HK-2 (cell line): ENCODE results near the gene MBNL3.
"Not testable (repeated sequence)": the region's sequence is repeated elsewhere in the genome, so short reads cannot be mapped to it uniquely, and the experiment has no call there.

Experiments used
- DNase-seq: peaks from one replicate; pipeline ENCODE4 v3.0.0-alpha.2; 2018; ENCODE audit not compliant: unreplicated experiment

MBNL3 gene

GRCh38 chrX:132373610-132374009 lies 115.2 kb downstream of the MBNL3 start:
- DNase-seq: no peak

GRCh38 chrX:132369617-132370326 lies 119.1 kb downstream of the MBNL3 start:
- DNase-seq: no peak

- no peak for DNase-seq
These were observed 120.9 kb downstream of the MBNL3 start for GRCh38 chrX:132367984-132368383.

- DNase-seq: no peak
These were observed 121.5 kb downstream of the MBNL3 start for GRCh38 chrX:132367314-132367713.

- DNase-seq: no peak
These were observed 123.3 kb downstream of the MBNL3 start for GRCh38 chrX:132365490-132365889.

GRCh38 chrX:132364313-132364712 lies 124.5 kb downstream of the MBNL3 start:
- DNase-seq: no peak

- no peak for DNase-seq
These were observed 135.4 kb downstream of the MBNL3 start for GRCh38 chrX:132353430-132353829.

- no peak for DNase-seq
These were observed 152.7 kb downstream of the MBNL3 start for GRCh38 chrX:132336172-132336571.

- DNase-seq: no peak
These were observed 155.5 kb downstream of the MBNL3 start for GRCh38 chrX:132333351-132333750.

- no peak for DNase-seq
These were observed 157.3 kb downstream of the MBNL3 start for GRCh38 chrX:132331532-132331931.

GRCh38 chrX:132331000-132331399 lies 157.8 kb downstream of the MBNL3 start:
- no peak for DNase-seq

- no peak for DNase-seq
These were observed 158.6 kb downstream of the MBNL3 start for GRCh38 chrX:132330156-132330729.

- not testable (repeated sequence) for DNase-seq
These were observed 161.9 kb downstream of the MBNL3 start for GRCh38 chrX:132326960-132327359.
